Epidermal melanocyte (primary cell): ENCODE results near the gene C1QTNF1.

Source experiments
- DNase-seq: peaks from one replicate; pipeline ENCODE4 v3.0.0; 2011; ENCODE audit warnings: low spot score; ENCODE audit not compliant: insufficient read length

Gene C1QTNF1

DNA sequence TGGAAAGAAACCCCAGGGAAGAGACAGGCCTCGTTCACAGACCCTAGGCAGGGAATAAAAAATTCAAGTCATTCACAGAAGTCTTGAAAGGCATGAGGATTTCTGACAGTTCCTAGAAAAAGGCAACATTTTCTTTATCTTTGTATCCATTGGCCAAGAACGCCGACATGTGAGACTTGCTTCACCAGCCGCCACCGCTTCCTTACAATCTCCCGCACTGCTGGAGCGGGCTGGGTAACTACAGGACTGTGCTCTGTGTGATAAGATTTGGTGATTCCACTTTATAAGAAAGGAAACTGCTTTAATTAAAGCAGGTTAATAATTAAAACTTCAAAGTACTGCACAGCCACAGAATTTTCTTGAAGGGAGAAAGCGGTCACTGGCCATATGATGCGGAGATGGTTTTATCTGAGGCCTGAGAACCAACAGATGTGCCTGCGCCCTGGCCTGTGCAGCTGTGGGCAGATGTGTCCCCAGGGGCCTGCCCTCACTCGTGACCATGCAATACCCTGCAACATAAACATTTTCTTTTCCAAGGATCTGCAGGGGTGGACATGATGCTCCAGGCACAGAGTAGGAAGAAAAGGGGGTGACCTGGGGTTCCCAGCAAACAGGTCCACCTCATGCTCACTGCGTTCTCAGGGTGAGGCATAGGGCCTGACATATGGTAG is 31.3 kb upstream of the C1QTNF1 start:
- peak; percentile 16 for DNase-seq

DNA sequence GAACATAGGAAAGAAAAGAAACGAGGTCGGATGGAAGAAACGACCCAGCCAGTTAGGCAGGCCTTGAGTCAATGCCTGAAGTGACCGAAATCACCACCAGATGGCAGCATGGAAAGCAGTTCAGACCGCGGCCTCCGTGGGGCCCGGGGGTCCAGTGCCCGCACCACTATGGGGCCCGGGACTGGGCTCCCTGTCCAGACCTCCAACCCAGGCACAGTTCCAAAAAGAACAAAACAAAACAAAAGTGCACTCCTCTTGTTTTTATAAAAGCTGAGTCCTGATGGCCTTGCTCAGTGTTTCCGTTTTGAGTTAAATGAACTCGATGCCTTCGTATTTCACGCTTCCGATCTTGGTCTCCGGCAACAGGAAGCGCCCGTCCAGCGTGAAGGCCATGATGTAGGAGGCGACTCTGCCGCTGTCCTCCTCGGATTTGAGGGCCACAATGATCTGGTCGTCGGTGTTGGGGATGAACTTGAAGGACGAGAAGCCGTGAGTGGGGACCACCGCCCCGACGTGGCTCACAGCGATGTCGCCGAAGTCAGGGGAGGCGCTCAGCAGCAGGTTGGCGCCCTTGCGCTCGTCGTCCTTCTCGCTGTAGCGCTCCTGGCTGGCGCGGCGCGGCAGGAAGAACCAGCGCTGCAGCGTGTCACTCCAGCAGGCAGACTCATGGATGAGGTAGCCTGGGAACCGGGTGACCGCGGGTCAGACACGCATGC is 30.6 kb upstream of the C1QTNF1 start:
- peak; percentile 42 for DNase-seq

DNA sequence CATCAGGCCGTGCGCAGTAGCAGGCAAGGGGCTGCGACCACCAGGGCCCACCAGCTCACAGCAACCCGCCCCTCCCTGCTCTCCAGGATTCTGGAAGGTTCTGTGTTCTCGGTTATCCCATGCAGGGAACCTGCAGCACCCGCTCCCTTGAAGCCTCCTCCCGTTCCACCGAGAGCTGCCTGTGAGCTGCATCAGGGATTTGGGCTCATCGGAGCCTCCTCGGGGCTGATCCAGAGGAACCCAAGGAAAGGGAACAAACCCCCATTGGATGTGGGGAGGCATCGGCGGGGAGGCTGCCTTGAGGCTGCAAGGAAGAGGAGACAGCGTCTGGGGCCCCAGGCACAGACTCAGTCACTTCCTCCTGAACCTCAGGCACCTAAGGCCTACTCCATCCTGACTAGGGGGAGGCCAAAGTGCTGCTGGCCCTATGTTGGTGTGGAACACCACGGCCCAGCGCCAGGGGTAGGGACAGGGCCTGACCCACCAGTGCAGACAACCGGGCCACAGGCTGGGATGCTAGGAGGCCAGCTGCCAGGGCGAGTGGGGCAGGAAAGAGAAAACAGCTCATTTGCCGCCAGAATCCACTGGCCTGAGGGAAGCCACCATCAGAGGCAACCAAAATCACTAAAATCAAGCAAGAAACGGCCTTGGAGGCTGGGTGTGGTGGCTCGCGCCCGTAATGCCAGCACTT is 29.8 kb upstream of the C1QTNF1 start:
- DNase-seq, result peak; percentile 11

DNA sequence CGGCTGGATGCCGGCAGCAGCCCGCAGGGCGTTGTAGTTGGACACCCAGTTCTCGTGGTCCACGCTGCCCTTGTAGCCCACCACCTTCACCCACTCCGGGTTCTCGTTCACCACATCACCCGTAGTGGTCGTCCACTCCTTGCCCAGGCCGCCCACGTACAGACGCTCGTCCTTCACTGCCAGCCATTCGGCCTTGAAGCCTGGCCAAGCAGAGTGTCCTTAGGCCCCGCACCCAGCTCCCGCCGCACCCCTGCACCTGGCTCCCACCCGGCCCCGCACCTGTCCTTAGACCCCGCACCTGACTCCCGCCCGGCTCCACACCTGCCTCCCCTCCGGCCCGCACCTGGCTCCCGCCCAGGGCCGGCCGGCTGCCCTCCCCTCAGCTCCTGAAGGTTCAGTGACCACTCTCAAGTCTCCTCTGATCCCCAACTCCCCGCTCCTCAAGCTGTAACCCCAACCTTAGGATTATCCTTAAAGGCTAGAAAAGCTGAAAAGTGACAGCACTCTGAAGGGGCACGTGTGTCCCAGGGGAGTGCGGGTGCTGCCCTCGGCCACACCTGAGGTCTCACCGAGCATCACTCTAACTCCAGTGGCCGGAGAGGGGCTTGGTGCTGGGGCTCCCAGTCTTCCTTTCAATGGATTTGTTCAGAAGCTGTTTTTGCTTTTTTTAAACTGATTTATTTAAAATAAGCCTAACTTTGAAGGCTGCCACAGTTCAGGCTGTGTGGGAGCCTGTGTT is 28.8 kb upstream of the C1QTNF1 start:
- DNase-seq, result peak; percentile 17

DNA sequence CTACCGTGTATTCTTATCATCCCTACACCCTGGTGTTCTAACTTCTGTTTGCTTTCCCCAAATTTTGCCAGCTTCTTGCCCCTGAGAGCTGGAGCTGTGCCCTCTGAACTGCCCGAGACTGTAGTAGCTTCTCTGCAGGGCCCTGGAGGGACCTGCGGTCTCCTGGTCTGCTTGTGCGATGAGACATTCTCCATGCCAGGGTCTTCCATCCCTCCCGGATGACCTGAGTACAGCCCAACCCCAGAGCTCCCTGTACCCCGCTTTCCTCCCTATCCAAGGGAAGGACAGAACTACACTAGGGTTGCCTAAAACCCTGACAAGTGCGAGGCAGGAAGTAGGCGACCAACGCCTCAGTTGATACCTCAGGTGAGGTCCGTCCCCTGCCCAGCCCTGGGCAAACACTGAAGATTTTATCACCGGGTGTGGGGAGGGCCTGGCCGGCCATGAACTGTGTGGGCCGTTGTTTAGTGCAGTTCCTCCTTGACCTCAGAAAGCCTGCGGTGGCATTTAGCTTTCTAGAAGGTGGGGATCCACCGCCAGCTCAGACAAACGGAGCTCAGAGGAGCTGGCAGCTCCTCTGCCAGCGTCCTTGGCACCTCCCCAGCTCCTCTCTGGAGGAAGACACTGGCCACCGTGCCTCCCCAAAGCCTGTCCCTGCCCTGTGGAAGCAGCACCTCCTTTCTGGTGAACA is 28.1 kb upstream of the C1QTNF1 start:
- DNase-seq, result peak; percentile 17

DNA sequence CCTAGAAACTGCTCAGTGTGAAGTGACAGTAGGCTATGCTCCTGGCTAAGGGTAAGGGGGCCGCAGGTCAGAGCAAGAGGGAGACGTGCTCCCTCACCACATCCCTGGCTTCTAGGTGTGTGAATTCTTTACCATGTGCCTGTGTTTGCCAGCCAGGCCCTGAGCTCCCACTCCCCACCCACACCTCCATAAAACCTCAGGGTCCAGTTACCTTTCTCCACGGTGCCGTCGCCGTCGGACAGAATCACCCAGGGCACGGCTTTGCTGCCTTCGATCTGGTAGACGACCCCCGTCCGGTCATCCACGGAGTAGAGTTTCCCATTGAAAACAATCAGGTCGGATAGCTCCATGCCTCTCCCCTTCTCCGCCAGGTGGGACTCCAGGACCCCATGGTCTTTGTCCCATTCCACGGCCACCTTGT is 27.2 kb upstream of the C1QTNF1 start:
- peak; percentile 12 for DNase-seq

DNA sequence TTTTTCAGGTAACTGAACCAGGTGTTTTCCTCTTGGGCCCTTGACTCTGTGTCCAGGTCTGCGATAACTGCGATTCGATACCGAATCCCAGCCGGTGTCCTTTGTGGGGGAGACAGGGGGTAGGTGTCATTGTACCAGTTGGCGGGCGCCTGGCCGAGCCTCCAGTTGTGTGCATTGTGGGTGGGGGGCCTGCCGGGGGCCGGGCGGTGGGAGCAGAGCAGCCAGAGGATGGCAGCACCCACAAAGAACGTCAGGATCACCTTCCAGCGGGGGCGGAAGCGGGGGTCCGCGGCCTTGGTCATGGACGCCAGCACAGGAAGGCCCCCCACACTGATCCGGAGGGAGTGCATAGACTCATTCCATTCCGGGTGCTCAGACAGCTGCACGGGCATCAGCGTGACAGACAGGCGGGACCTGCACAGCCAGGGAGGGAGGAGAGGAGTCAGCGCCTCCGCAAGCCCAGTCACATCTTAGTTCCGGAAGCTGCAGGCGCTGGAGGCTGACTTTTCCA is 26.7 kb upstream of the C1QTNF1 start:
- peak; percentile 9 for DNase-seq

DNA sequence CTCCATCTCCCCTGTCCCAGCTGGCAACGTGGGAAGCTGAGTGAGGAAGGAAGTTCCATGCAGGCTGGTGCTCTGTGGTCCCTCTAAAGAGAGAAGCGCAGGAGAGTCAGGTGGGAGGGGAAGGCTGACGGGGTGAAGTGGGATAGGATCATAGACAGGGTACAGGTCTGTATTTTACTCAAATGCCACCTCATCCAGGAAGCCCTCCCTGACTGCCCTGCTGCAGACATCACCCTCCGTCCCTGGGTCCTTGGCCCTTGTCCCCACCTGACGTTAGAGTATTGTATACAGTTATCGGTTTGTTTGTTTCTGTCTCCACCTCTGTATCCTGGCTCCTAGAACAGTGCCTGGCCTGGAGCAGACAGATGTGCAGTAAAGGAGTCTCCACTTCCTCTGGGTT is 26.1 kb upstream of the C1QTNF1 start:
- peak; percentile 5 for DNase-seq

DNA sequence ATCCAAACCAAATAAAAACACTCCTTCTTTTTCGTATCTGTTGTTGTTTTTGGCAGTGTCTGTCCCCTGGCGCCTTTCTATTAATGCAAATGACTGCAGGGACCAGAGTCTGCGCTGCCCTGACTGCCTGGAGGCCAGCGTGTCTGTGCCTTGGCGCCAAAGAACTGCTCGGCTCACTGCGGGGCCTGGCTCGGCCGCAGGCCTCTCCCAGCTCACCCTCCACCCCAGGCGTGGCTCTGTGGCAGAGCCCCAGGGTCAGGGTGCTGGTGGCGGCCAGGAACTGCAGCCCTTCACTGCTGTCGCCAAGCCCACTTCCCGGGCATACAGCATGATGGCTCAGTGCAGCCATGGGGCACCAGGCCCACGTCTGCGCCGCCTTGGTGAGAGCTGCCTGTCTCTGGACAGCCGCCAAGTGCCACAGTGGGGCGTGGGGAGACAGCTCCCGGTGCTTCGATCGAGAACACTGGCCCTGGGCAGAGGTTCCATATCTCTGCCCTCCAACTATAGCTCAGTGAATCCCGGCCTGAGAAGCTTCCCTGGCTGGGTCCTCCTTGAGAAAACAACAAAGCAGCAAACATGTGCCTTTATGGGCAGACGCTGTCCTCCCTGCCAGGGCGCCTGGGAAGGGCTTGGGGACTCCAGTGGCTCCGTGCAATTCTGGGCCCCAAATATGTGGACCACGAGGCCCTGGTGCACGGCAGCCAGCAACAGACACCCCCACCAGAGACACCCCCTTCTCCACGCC is 25.5 kb upstream of the C1QTNF1 start:
- DNase-seq, result peak; percentile 8

DNA sequence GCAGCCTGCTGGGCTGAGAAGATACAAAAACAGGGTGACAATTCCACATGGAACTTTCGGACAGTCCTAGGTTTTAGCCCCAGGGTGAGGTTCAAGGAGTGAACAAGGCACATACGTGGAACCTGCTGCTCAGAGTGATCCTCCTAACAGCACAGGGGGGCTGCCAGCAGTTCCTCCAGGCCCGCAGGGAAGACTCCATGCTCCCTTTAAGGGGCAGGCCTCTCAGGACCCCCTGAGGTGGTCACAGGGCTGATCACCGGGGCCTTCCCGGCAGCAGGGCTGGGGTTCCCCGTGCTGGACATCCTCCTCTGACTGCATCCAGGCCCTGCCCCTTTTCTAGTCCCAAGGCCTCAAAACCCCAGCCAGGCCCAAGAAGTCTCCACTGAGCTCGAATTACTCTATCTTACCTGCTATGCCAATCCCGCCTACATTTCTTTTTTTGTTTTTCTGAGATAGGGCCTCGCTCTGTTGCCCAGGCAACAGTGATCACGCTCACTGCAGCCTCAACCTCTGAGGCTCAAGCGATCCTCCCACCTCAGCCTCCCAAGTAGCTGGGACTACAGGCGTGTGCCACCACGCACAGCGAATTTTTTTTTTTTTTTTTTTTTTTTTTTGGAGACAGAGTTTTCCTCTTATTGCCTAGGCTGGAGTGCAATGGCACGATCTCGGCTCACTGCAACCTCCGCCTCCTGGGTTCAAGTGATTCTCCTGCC is 24.8 kb upstream of the C1QTNF1 start:
- DNase-seq, result peak; percentile 9

DNA sequence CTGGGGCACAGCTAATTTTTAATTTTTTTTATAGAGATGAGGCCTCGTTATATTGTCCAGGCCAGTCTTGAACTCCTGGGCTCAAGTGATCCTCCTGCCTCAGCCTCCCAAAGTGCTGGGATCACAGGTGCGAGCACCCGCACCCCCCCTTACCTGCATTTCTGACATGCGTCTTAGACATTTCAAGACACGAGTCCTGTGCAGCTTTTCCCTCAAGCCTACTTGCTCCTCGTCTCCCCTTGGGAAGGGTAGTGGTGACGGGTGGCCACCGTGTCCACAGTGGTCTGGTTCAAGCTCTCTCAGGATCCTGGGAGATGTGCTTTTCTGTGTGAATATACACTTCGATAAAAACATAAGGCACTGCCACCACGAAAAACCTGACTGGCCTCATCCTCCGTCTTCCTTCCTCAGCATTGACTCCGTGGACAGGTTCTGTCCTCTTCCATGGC is 24.0 kb upstream of the C1QTNF1 start:
- DNase-seq, result no peak

DNA sequence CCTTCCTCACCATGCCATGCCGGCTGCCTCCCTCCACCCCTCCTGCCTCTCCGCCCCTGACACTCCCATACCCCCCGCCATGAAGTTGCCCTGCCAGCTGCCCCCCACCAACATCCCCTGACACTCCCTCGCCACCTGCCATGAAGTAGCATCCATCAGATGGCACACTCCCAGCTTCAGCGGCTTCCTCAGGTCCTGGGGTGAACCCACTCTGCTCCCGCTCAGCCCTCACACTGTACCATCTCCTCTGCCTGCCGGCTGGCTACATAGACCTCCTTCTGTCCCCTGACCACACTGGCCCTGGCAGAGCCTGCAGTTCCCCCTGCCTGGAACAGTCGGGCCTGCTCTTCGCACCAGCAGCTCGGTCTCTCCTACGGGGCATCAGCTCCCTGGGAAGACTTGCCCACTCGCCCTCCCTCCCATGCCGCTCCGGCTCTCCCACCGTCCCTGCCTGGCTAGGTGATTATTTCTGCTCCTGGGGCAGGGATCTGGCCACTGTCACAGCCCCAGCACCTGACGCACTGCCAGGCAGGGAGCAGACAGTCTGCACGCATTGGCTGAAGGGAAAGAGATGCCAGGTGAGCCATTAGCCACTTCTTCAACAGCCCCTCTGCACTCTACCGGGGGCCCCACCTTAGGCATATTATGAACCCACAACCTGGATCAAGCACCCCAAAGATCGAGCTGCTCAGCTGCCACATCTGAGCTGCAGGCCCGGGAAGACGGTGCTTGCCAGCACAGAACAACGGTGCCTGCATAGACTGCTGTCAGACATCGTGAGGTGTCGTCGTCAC is 23.4 kb upstream of the C1QTNF1 start:
- no peak for DNase-seq

DNA sequence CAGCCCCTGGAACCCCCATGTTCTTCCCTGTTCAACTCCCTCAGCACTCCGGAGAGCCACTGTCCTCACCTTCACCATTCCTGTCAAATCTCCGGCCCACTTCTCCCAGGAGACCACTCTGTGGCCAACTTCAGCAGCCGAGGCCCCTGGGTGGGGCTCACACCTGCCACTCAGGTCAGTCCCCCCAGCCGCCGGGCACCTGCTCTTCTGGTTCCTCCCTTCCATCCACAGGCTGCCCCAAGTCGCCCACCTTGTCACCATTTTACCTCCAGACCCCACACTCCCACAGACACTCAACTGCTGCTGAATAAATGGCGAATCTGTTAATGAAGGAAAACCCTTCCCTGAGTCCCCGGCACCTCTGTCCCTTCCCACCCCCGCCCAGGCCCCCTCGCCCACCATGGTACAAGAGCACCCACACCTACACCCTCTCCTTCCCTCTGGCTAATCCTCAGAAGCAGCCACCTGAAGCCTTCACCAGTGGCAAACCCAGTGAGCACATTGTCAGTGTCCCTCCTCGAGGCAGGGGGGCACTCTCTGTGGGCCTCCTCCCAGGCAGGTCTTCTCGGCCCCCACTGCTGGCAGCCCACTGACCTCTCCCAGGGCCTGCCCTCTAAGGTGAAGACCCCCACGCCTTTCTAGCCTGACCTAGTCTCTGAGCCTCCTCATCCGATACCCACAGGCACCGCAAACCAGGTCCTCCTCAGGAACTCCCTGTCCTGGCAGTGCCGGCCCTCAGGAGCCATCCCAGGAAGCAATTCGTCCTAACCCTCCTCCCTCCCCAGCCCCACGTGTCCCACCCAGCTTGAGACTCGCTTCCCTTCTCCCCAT is 22.6 kb upstream of the C1QTNF1 start:
- peak; percentile 11 for DNase-seq

DNA sequence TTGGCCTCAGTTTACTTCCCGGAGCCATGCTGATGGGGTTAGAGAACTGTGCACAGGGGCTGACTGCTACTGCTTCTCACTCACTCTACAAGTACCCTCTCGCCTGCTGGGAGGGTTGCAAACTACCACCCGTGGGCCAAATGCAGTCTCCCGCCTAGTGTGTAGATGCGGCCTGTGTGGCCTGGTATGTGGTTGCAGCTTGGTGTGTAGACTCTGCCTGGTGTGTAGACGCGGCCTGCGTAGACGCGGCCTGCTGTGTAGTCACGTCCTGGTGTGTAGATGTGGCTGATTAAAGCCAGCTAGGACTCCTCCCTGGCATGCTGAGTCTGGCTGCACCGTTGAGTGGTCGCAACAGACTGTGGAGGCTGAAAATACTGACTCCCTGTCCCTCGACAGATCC is 21.7 kb upstream of the C1QTNF1 start:
- DNase-seq, result no peak

DNA sequence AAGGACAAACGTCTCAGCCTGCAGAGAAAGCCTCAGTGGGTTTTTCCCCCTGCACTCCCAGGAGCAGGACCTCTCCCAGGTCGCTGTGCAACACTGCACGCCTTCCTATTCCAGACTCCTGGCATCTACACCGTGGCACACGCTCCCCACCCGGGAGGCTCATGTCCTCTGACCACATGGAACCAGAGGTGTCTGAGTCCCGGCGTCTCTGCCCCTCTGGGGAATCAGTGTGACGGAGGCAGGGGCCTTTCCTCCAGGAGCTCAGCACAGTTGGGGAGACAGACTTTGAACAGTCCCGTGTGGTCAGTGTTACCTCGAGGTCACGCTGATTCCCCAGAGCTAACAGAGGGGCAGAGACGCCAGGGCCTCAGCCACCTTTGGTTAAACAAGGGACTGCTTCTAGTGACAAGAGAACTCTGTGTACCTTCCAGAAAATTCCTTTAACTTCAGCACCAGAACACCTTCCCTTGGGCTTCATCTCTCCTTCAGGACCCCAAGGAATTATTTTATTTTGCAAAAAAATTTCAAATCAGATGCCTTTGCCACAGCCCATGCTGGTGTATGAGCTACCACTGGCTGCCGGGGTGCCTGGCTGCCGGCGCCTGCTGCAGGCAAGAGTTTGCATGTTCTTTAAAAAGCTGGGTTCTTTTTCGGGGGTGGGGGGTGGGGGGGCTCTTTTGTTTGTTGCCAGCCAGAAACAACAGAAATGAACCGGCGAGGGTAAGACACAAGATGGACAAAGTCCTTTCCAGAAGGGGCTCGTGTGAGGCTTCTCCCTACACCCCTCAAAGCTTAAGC is 21.0 kb upstream of the C1QTNF1 start:
- peak; percentile 5 for DNase-seq

DNA sequence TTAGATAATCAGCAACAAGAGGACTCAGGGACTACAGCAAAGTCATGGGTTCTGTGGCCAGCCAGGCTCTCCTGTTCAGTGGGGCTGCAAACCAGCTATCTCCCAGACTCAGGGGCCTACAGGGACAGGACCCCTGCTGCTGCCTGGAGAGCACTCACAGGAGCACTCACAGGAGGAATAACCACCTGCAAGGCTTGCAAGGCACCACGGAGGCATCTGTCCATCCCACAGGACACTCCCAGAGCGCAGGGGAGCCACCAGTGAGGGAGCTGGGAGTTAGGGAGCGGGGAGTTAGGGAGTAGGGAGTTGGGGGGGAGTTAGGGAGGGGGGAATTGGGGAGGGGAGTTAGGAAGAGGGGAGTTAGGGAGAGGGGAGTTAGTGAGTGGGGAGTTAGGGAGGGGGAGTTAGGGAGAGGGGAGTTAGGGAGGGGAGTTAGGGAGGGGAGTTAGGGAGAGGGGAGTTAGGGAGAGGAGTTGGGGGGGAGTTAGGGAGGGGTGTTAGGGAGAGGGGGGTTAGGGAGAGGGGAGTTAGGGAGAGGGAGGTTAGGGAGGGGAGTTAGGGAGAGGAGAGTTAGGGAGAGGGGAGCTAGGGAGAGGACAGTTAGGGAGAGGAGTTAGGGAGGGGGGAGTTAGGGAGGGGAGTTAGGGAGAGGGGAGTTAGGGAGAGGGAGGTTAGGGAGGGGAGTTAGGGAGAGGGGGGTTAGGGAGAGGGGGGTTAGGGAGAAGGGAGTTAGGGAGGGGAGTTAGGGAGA is 20.1 kb upstream of the C1QTNF1 start:
- no peak for DNase-seq
